ENCODE data around the gene EPHB2.
A peak's percentile ranks its signal among the peaks of the same experiment; 100 is the strongest.

Gene EPHB2

GRCh38 chr1:22677931-22678896 is 32.4 kb upstream of the EPHB2 start:
- TF ChIP-seq JUND (IDR thresholded peaks at IDR 0.05; ENCODE audit: low read depth): no peak
- in situ Hi-C loops (cut with HindIII; ENCODE audit: low pct_unique_long_range_greater_than_20kb, low sequenced_read_pairs): no loop called here
- DNase-seq (ENCODE audit: low read depth in 1 of 2, low spot score in 1 of 2): no peak

- no peak for TF ChIP-seq JUND (IDR thresholded peaks at IDR 0.05; ENCODE audit: low read depth)
- in situ Hi-C loops (cut with HindIII; ENCODE audit: low pct_unique_long_range_greater_than_20kb, low sequenced_read_pairs): no loop called here
- no peak for DNase-seq (ENCODE audit: low read depth in 1 of 2, low spot score in 1 of 2)
These were observed 29.9 kb upstream of the EPHB2 start for GRCh38 chr1:22680726-22681125.

GRCh38 chr1:22681556-22682276 is 28.9 kb upstream of the EPHB2 start:
- DNase-seq (ENCODE audit: low read depth in 1 of 2, low spot score in 1 of 2): no peak
- no peak for TF ChIP-seq JUND (IDR thresholded peaks at IDR 0.05; ENCODE audit: low read depth)
- in situ Hi-C loops (cut with HindIII; ENCODE audit: low pct_unique_long_range_greater_than_20kb, low sequenced_read_pairs): no loop called here

- TF ChIP-seq JUND (IDR thresholded peaks at IDR 0.05; ENCODE audit: low read depth): no peak
- in situ Hi-C loops (cut with HindIII; ENCODE audit: low pct_unique_long_range_greater_than_20kb, low sequenced_read_pairs): no loop called here
These were observed 27.1 kb upstream of the EPHB2 start for GRCh38 chr1:22683547-22683946.

GRCh38 chr1:22685591-22686059 is 25.0 kb upstream of the EPHB2 start:
- no peak for TF ChIP-seq JUND (IDR thresholded peaks at IDR 0.05; ENCODE audit: low read depth)
- in situ Hi-C loops (cut with HindIII; ENCODE audit: low pct_unique_long_range_greater_than_20kb, low sequenced_read_pairs): no loop called here
- DNase-seq (ENCODE audit: low read depth in 1 of 2, low spot score in 1 of 2): no peak

More at GRCh38 chr1:22683547-22683946, 27.1 kb upstream of the EPHB2 start:
- DNase-seq (ENCODE audit: low read depth in 1 of 2, low spot score in 1 of 2): no peak

GRCh38 chr1:22687191-22687590 is 23.4 kb upstream of the EPHB2 start:
- no peak for DNase-seq (ENCODE audit: low read depth in 1 of 2, low spot score in 1 of 2)
- in situ Hi-C loops (cut with HindIII; ENCODE audit: low pct_unique_long_range_greater_than_20kb, low sequenced_read_pairs): no loop called here
- TF ChIP-seq JUND (IDR thresholded peaks at IDR 0.05; ENCODE audit: low read depth): no peak

- no peak for TF ChIP-seq JUND (IDR thresholded peaks at IDR 0.05; ENCODE audit: low read depth)
- in situ Hi-C loops (cut with HindIII; ENCODE audit: low pct_unique_long_range_greater_than_20kb, low sequenced_read_pairs): no loop called here
- DNase-seq (ENCODE audit: low read depth in 1 of 2, low spot score in 1 of 2): no peak
These were observed 22.2 kb upstream of the EPHB2 start for GRCh38 chr1:22688466-22688865.

- in situ Hi-C loops (cut with HindIII; ENCODE audit: low pct_unique_long_range_greater_than_20kb, low sequenced_read_pairs): no loop called here
- DNase-seq (ENCODE audit: low read depth in 1 of 2, low spot score in 1 of 2): peak in 1 of 2 experiments; percentile 8
- TF ChIP-seq JUND (IDR thresholded peaks at IDR 0.05; ENCODE audit: low read depth): no peak
These were observed 21.1 kb upstream of the EPHB2 start for GRCh38 chr1:22689505-22689904.

- no peak for TF ChIP-seq JUND (IDR thresholded peaks at IDR 0.05; ENCODE audit: low read depth)
- in situ Hi-C loops (cut with HindIII; ENCODE audit: low pct_unique_long_range_greater_than_20kb, low sequenced_read_pairs): no loop called here
- no peak for DNase-seq (ENCODE audit: low read depth in 1 of 2, low spot score in 1 of 2)
These were observed 19.4 kb upstream of the EPHB2 start for GRCh38 chr1:22691031-22691753.

GRCh38 chr1:22694172-22694571 is 16.5 kb upstream of the EPHB2 start:
- in situ Hi-C loops (cut with HindIII; ENCODE audit: low pct_unique_long_range_greater_than_20kb, low sequenced_read_pairs): no loop called here
- DNase-seq (ENCODE audit: low read depth in 1 of 2, low spot score in 1 of 2): no peak

GRCh38 chr1:22696610-22697009 is 14.0 kb upstream of the EPHB2 start:
- no peak for TF ChIP-seq JUND (IDR thresholded peaks at IDR 0.05; ENCODE audit: low read depth)
- in situ Hi-C loops (cut with HindIII; ENCODE audit: low pct_unique_long_range_greater_than_20kb, low sequenced_read_pairs): no loop called here
- DNase-seq (ENCODE audit: low read depth in 1 of 2, low spot score in 1 of 2): no peak

More at GRCh38 chr1:22694172-22694571, 16.5 kb upstream of the EPHB2 start:
- TF ChIP-seq JUND (IDR thresholded peaks at IDR 0.05; ENCODE audit: low read depth): no peak

GRCh38 chr1:22697980-22698379 is 12.7 kb upstream of the EPHB2 start:
- TF ChIP-seq JUND (IDR thresholded peaks at IDR 0.05; ENCODE audit: low read depth): no peak
- DNase-seq (ENCODE audit: low read depth in 1 of 2, low spot score in 1 of 2): no peak
- in situ Hi-C loops (cut with HindIII; ENCODE audit: low pct_unique_long_range_greater_than_20kb, low sequenced_read_pairs): no loop called here
